ENCODE measurements around the gene RAB6A.

Gene RAB6A

GRCh38 chr11:73652046-73652730, 108.7 kb downstream of the RAB6A start:
- no peak for DNase-seq

- no peak for DNase-seq
Measured at GRCh38 chr11:73651661-73652045, 109.2 kb downstream of the RAB6A start.

GRCh38 chr11:73651252-73651651, 109.6 kb downstream of the RAB6A start:
- DNase-seq, result no peak

GRCh38 chr11:73650400-73650799, 110.5 kb downstream of the RAB6A start:
- DNase-seq, result no peak

- DNase-seq, result no peak
Measured at GRCh38 chr11:73649206-73649605, 111.7 kb downstream of the RAB6A start.

- DNase-seq, result no peak
Measured at GRCh38 chr11:73648571-73649046, 112.3 kb downstream of the RAB6A start.

GRCh38 chr11:73648121-73648520, 112.8 kb downstream of the RAB6A start:
- no peak for DNase-seq

- DNase-seq, result peak; percentile 92
Measured at GRCh38 chr11:73647459-73648100, 113.3 kb downstream of the RAB6A start.

GRCh38 chr11:73645972-73646631, 114.8 kb downstream of the RAB6A start, which contains the start of gene PLEKHB1:
Gene PLEKHB1 (plus strand): TSS chr11:73646581. CDS start chr11:73646609, 28 bp downstream.
- no peak for DNase-seq

- DNase-seq, result no peak
Measured at GRCh38 chr11:73645121-73645969, 115.5 kb downstream of the RAB6A start.

GRCh38 chr11:73641668-73642067, 119.2 kb downstream of the RAB6A start:
- no peak for DNase-seq

- DNase-seq, result no peak
Measured at GRCh38 chr11:73640592-73640991, 120.3 kb downstream of the RAB6A start.

- peak; percentile 30 for DNase-seq
Measured at GRCh38 chr11:73637012-73637411, 123.9 kb downstream of the RAB6A start.

GRCh38 chr11:73636249-73636648, 124.6 kb downstream of the RAB6A start:
- DNase-seq, result no peak

GRCh38 chr11:73635721-73636120, 125.2 kb downstream of the RAB6A start:
- no peak for DNase-seq

- DNase-seq, result no peak
Measured at GRCh38 chr11:73633999-73634398, 126.9 kb downstream of the RAB6A start.

GRCh38 chr11:73632996-73633395, 127.9 kb downstream of the RAB6A start:
- no peak for DNase-seq

GRCh38 chr11:73629907-73630306, 131.0 kb downstream of the RAB6A start:
- no peak for DNase-seq

- peak; percentile 79 for DNase-seq
Measured at GRCh38 chr11:73625696-73626318, 135.1 kb downstream of the RAB6A start.
